Karpas-422 (cell line): ENCODE results near the gene TMEM117. TPM values are rescaled to one million over a fixed set of nuclear protein-coding genes. Genes with fewer than 3 reads are reported as not detected.
A peak's percentile ranks its signal among the peaks of the same experiment; 100 is the strongest.

Experiments used
- DNase-seq: peaks from one replicate; pipeline ENCODE4 v3.0.0-alpha.2; 2015
- H2AFZ ChIP-seq: fragments of 200-600 bp; sonication (generic); 2 replicates; pipeline ENCODE4 v1.6.1; 2014; ENCODE audit warnings: antibody characterized with exemption, low read length, mixed read lengths
- H3K27ac ChIP-seq: fragments of 200-600 bp; sonication (generic); 2 replicates; pipeline ENCODE4 v1.5.1; 2014; ENCODE audit warnings: mild to moderate bottlenecking, low read length, moderate library complexity
- H3K27me3 ChIP-seq: fragments of 200-600 bp; sonication (generic); 2 replicates; pipeline ENCODE4 v1.6.1; 2014; ENCODE audit warnings: low read length, mixed read lengths
- H3K36me3 ChIP-seq: fragments of 200-600 bp; sonication (generic); 2 replicates; pipeline ENCODE4 v1.6.1; 2014; ENCODE audit warnings: low read length, mixed read lengths; ENCODE audit not compliant: insufficient read depth
- H3K4me1 ChIP-seq: fragments of 200-600 bp; sonication (generic); 2 replicates; pipeline ENCODE4 v1.6.1; 2014; ENCODE audit warnings: mild to moderate bottlenecking, low read length, mixed read lengths
- H3K4me2 ChIP-seq: fragments of 200-600 bp; sonication (generic); 2 replicates; pipeline ENCODE4 v1.6.1; 2014; ENCODE audit warnings: low read length, low read depth, mild to moderate bottlenecking; ENCODE audit not compliant: poor library complexity, severe bottlenecking
- H3K4me3 ChIP-seq: fragments of 200-600 bp; sonication (generic); 2 replicates; pipeline ENCODE4 v1.5.1; 2014; ENCODE audit warnings: mild to moderate bottlenecking, antibody characterized with exemption, low read length, mixed read lengths
- H3K79me2 ChIP-seq: fragments of 200-600 bp; sonication (generic); 2 replicates; pipeline ENCODE4 v1.6.1; 2014; ENCODE audit warnings: mild to moderate bottlenecking, low read length, mixed read lengths
- H3K9ac ChIP-seq: fragments of 200-600 bp; sonication (generic); 2 replicates; pipeline ENCODE4 v1.6.0; 2014; ENCODE audit warnings: low read length
- H3K9me2 ChIP-seq: fragments of 200-600 bp; sonication (generic), shearing (Covaris generic); replicated peaks from 2 replicates; pipeline ENCODE4 v1.6.0; 2014; ENCODE audit warnings: mild to moderate bottlenecking, low read length, moderate library complexity; ENCODE audit not compliant: insufficient read depth
- H3K9me3 ChIP-seq: fragments of 300-700, 200-600 bp; sonication (generic); 2 replicates; pipeline ENCODE4 v1.6.1; 2014; ENCODE audit warnings: low read length, mixed read lengths
- H4K20me1 ChIP-seq: fragments of 200-600 bp; sonication (generic); 2 replicates; pipeline ENCODE4 v1.6.1; 2014; ENCODE audit warnings: mild to moderate bottlenecking, antibody characterized with exemption, low read length, low read depth; ENCODE audit not compliant: insufficient read depth
- total RNA-seq: library from RNA; depleted of rRNA; stranded (reverse); fragments of >200 nt; shearing (Covaris generic); gene quantifications from 2 replicates; pipeline ENCODE4 v1.2.3, GENCODE V29; 2014; ENCODE audit warnings: low replicate concordance

The TMEM117 gene
- total RNA-seq, 1 experiment from 2014 or later: 13.3 TPM

- Histone ChIP-seq H3K4me1 (no peaks in the 10 kb centered on the region), H3K79me2 (no peaks in the 10 kb centered on the region)
- DNase-seq: no peak
Measured at GRCh38 chr12:43980627-43981191, 144.8 kb downstream of the TMEM117 start.

GRCh38 chr12:43981726-43982125 lies 145.8 kb downstream of the TMEM117 start:
- Histone ChIP-seq H3K9me3 (no peaks in the 10 kb centered on the region), H3K27me3 (no peaks in the 10 kb centered on the region), H3K9me2 (no peaks in the 10 kb centered on the region), H3K4me2 (no peak overlapping the region), H3K9ac (no peak overlapping the region), H3K27ac (no peak overlapping the region), H3K36me3 (no peaks in the 10 kb centered on the region), H3K4me1 (no peaks in the 10 kb centered on the region), H2AFZ (no peak overlapping the region), H4K20me1 (no peaks in the 10 kb centered on the region), H3K79me2 (no peaks in the 10 kb centered on the region), H3K4me3 (no peak overlapping the region)
- no peak for DNase-seq

More at GRCh38 chr12:43980627-43981191, 144.8 kb downstream of the TMEM117 start:
- Histone ChIP-seq H3K36me3 (no peaks in the 10 kb centered on the region), H3K27ac (no peak overlapping the region), H3K9me2 (no peaks in the 10 kb centered on the region), H3K27me3 (no peaks in the 10 kb centered on the region), H3K4me2 (no peak overlapping the region), H2AFZ (no peak overlapping the region), H3K9ac (no peak overlapping the region), H3K4me3 (no peak overlapping the region), H4K20me1 (no peaks in the 10 kb centered on the region), H3K9me3 (no peaks in the 10 kb centered on the region)

- no peak for DNase-seq
Measured at GRCh38 chr12:43982544-43982943, 146.7 kb downstream of the TMEM117 start.

GRCh38 chr12:43988838-43989560 lies 153.1 kb downstream of the TMEM117 start:
- Histone ChIP-seq H2AFZ (no peak overlapping the region), H4K20me1 (no peaks in the 10 kb centered on the region), H3K9me2 (no peaks in the 10 kb centered on the region), H3K4me3 (no peak overlapping the region), H3K9ac (no peak overlapping the region), H3K4me1 (no peaks in the 10 kb centered on the region), H3K9me3 (no peaks in the 10 kb centered on the region), H3K36me3 (no peaks in the 10 kb centered on the region), H3K79me2 (no peaks in the 10 kb centered on the region), H3K27me3 (no peaks in the 10 kb centered on the region), H3K27ac (no peak overlapping the region), H3K4me2 (no peak overlapping the region)
- DNase-seq: no peak

More at GRCh38 chr12:43982544-43982943, 146.7 kb downstream of the TMEM117 start:
- H3K9ac ChIP-seq: no peak overlapping the region
- H3K9me2 ChIP-seq: no peaks in the 10 kb centered on the region
- H4K20me1 ChIP-seq: no peaks in the 10 kb centered on the region
- no peaks in the 10 kb centered on the region for H3K4me1 ChIP-seq
- no peaks in the 10 kb centered on the region for H3K36me3 ChIP-seq
- no peak overlapping the region for H3K4me2 ChIP-seq
- no peak overlapping the region for H2AFZ ChIP-seq
- no peak overlapping the region for H3K27ac ChIP-seq
- no peaks in the 10 kb centered on the region for H3K9me3 ChIP-seq
- H3K79me2 ChIP-seq: no peaks in the 10 kb centered on the region
- no peaks in the 10 kb centered on the region for H3K27me3 ChIP-seq
- H3K4me3 ChIP-seq: no peak overlapping the region

GRCh38 chr12:43992856-43993255 lies 157.0 kb downstream of the TMEM117 start:
- Histone ChIP-seq H3K9me2 (no peaks in the 10 kb centered on the region), H3K9ac (no peak overlapping the region), H3K36me3 (no peaks in the 10 kb centered on the region), H3K79me2 (no peaks in the 10 kb centered on the region), H3K27ac (no peak overlapping the region), H3K9me3 (no peaks in the 10 kb centered on the region), H3K4me1 (no peaks in the 10 kb centered on the region), H2AFZ (no peak overlapping the region), H4K20me1 (no peaks in the 10 kb centered on the region), H3K27me3 (no peaks in the 10 kb centered on the region), H3K4me3 (no peak overlapping the region), H3K4me2 (no peak overlapping the region)
- no peak for DNase-seq

GRCh38 chr12:44000309-44000952 lies 164.6 kb downstream of the TMEM117 start:
- no peak overlapping the region for H3K9ac ChIP-seq
- H3K27ac ChIP-seq: no peak overlapping the region
- no peak overlapping the region for H3K4me2 ChIP-seq
- no peak overlapping the region for H3K4me3 ChIP-seq
- no peaks in the 10 kb centered on the region for H3K9me2 ChIP-seq
- no peak overlapping the region for H2AFZ ChIP-seq
- H3K4me1 ChIP-seq: no peaks in the 10 kb centered on the region
- H3K9me3 ChIP-seq: no peaks in the 10 kb centered on the region
- H3K27me3 ChIP-seq: no peaks in the 10 kb centered on the region
- H3K79me2 ChIP-seq: no peaks in the 10 kb centered on the region
- peak; percentile 90 for DNase-seq
- 0 out of 2 replicates have a peak, but pooled peaks cover 5% of the 10 kb centered on the region for H4K20me1 ChIP-seq
- H3K36me3 ChIP-seq: no peaks in the 10 kb centered on the region

- no peak overlapping the region for H3K27ac ChIP-seq
- no peaks in the 10 kb centered on the region for H3K9me2 ChIP-seq
- no peaks in the 10 kb centered on the region for H3K79me2 ChIP-seq
- DNase-seq: no peak
- 0 out of 2 replicates have a peak, but pooled peaks cover 5% of the 10 kb centered on the region for H4K20me1 ChIP-seq
- no peaks in the 10 kb centered on the region for H3K27me3 ChIP-seq
- no peak overlapping the region for H3K4me3 ChIP-seq
- H3K36me3 ChIP-seq: no peaks in the 10 kb centered on the region
- no peak overlapping the region for H3K4me2 ChIP-seq
- H2AFZ ChIP-seq: no peak overlapping the region
- H3K4me1 ChIP-seq: no peaks in the 10 kb centered on the region
- H3K9me3 ChIP-seq: no peaks in the 10 kb centered on the region
- H3K9ac ChIP-seq: no peak overlapping the region
Measured at GRCh38 chr12:44002607-44003006, 166.7 kb downstream of the TMEM117 start.

- Histone ChIP-seq H3K27ac (no peak overlapping the region), H3K27me3 (no peaks in the 10 kb centered on the region), H3K4me2 (no peak overlapping the region), H3K9me3 (peaks cover 6% of the 10 kb centered on the region; the same call in 1 of the 2 replicates), H3K4me1 (no peaks in the 10 kb centered on the region), H3K9ac (no peak overlapping the region), H3K36me3 (no peaks in the 10 kb centered on the region), H2AFZ (no peak overlapping the region), H4K20me1 (0 out of 2 replicates have a peak, but pooled peaks cover 5% of the 10 kb centered on the region), H3K4me3 (no peak overlapping the region), H3K9me2 (no peaks in the 10 kb centered on the region), H3K79me2 (no peaks in the 10 kb centered on the region)
- DNase-seq: no peak
Measured at GRCh38 chr12:44003721-44004120, 167.8 kb downstream of the TMEM117 start.
